HCT116 (cell line): Measurements from ENCODE around the gene RFC4. TPM values are rescaled to one million over a fixed set of nuclear protein-coding genes. Genes with fewer than 3 reads are reported as not detected.

ENCODE experiments used
- ATAC-seq: fragments of 200-7000 bp; cut with Tn5 transposase; 2 replicates; pipeline ENCODE4 v1.9.1; 2020; ENCODE audit warnings: mild to moderate bottlenecking, moderate library complexity
- BruUV-seq: library from RNA; stranded (reverse); fragments of 400-500 nt; replicated peaks from 2 replicates; lab custom pipeline; 2021; lab: Mats Ljungman, UMichigan
- CTCF ChIA-PET: fragments of 300-600 bp; sonication (Branson Sonifier 250); formaldehyde crosslinking; loops from one replicate; lab custom pipeline; 2021; ENCODE audit warnings: antibody characterized with exemption; lab: Charles Lee
- POLR2A ChIA-PET: fragments of 300-600, 350-600 bp; sonication (Branson Sonifier 250); formaldehyde crosslinking; loops from one replicate; lab custom pipeline; 2021; ENCODE audit warnings: antibody characterized with exemption; lab: Charles Lee
- RAD21 ChIA-PET, 2 experiments: fragments of 300-600 bp; sonication (Branson Sonifier 250); formaldehyde crosslinking; loops; one replicate each; lab custom pipeline; 2023; ENCODE audit warnings: low total read pairs in 2 of 2; ENCODE audit not compliant: uncharacterized antibody in 2 of 2, unreplicated experiment in 2 of 2, low non-redundant PET in 1 of 2; lab: Charles Lee
- DNase-seq: peaks from one replicate; pipeline ENCODE4 v3.0.0-alpha.2; 2010; ENCODE audit warnings: low read depth, low spot score
- H2AFZ ChIP-seq: fragments of 200-600 bp; shearing (Covaris generic), sonication (generic); 2 replicates; pipeline ENCODE4 v1.6.1; 2017; ENCODE audit warnings: low read depth, mixed run types, mixed read lengths, antibody characterized with exemption, low read length; ENCODE audit not compliant: poor library complexity, severe bottlenecking
- H3K27ac ChIP-seq: 2 replicates; pipeline ENCODE4 v1.5.1; 2012; ENCODE audit warnings: low read depth, low read length
- H3K27me3 ChIP-seq: fragments of 200-600 bp; sonication (generic); 2 replicates; pipeline ENCODE4 v1.6.1; 2016; ENCODE audit warnings: mixed run types, low read length, mixed read lengths; ENCODE audit not compliant: insufficient read depth
- H3K36me3 ChIP-seq, 2 experiments: fragments of 200-500 bp in 1 of 2; fragments of 200-600 bp in 1 of 2; sonication (Bioruptor generic) in 1 of 2; sonication (generic) in 1 of 2; 2 replicates each; pipeline versions ENCODE4 v1.5.1 to v1.6.1; 2014 to 2016; ENCODE audit warnings: low read length in 2 of 2, inconsistent platforms in 1 of 2, mixed read lengths in 1 of 2, mixed run types in 1 of 2; ENCODE audit not compliant: insufficient read depth in 2 of 2, control insufficient read depth in 1 of 2
- H3K4me1 ChIP-seq, 2 experiments: fragments of 200-600 bp in 1 of 2; sonication (generic) in 1 of 2; 2 replicates each; pipeline versions ENCODE4 v1.5.1 to v1.6.1; 2012 to 2017; ENCODE audit warnings: low read length in 2 of 2, inconsistent platforms in 1 of 2, mild to moderate bottlenecking in 1 of 2, mixed read lengths in 1 of 2, mixed run types in 1 of 2, moderate library complexity in 1 of 2; ENCODE audit not compliant: insufficient read depth in 2 of 2, control insufficient read depth in 1 of 2
- H3K4me2 ChIP-seq: fragments of 200-600 bp; sonication (generic); 2 replicates; pipeline ENCODE4 v1.6.1; 2017; ENCODE audit warnings: mixed run types, low read length, mixed read lengths
- H3K4me3 ChIP-seq, 2 experiments: fragments of 200-600 bp in 1 of 2; sonication (generic) in 1 of 2; replicated peaks in 1 of 2; 2 replicates each; pipeline ENCODE4 v1.5.1; 2011 to 2016; ENCODE audit warnings: low read length in 2 of 2, control low read depth in 1 of 2, low read depth in 1 of 2, mild to moderate bottlenecking in 1 of 2, mixed read lengths in 1 of 2, mixed run types in 1 of 2
- H3K79me2 ChIP-seq: fragments of 200-600 bp; sonication (generic); 2 replicates; pipeline ENCODE4 v1.6.1; 2017; ENCODE audit warnings: mild to moderate bottlenecking, mixed run types, low read length, moderate library complexity, mixed read lengths; ENCODE audit not compliant: insufficient read depth
- H3K9ac ChIP-seq: fragments of 200-600 bp; sonication (generic); 2 replicates; pipeline ENCODE4 v1.6.1; 2016; ENCODE audit warnings: low read length, mixed read lengths
- H3K9me2 ChIP-seq: fragments of 200-600 bp; sonication (generic), shearing (Covaris generic); 2 replicates; pipeline ENCODE4 v1.6.1; 2017; ENCODE audit warnings: mixed run types, mild to moderate bottlenecking, moderate library complexity; ENCODE audit not compliant: insufficient read depth
- H3K9me3 ChIP-seq, 2 experiments: fragments of 200-500 bp in 1 of 2; fragments of 200-600 bp in 1 of 2; sonication (Bioruptor generic) in 1 of 2; sonication (generic) in 1 of 2; 2 replicates each; pipeline ENCODE4 v1.6.1; 2014 to 2017; ENCODE audit warnings: low read length in 2 of 2, mixed read lengths in 2 of 2, inconsistent platforms in 1 of 2, low read depth in 1 of 2, mild to moderate bottlenecking in 1 of 2, mixed run types in 1 of 2, moderate library complexity in 1 of 2; ENCODE audit not compliant: control insufficient read depth in 1 of 2, insufficient read depth in 1 of 2
- H4K20me1 ChIP-seq: fragments of 200-600 bp; sonication (generic), shearing (Covaris generic); 2 replicates; pipeline ENCODE4 v1.6.1; 2017; ENCODE audit warnings: mixed run types, mild to moderate bottlenecking, moderate library complexity; ENCODE audit not compliant: insufficient read depth
- CEBPB ChIP-seq: IDR thresholded peaks from 2 replicates; pipeline ENCODE4 v1.6.1; 2012; ENCODE audit warnings: low read depth
- EGR1 ChIP-seq: IDR thresholded peaks from 2 replicates; pipeline ENCODE4 v1.6.1; 2012; ENCODE audit warnings: low read depth
- ELF1 ChIP-seq: IDR thresholded peaks from 2 replicates; pipeline ENCODE4 v1.6.1; 2012; ENCODE audit warnings: low read depth, borderline replicate concordance
- EZH2 ChIP-seq: fragments of 200-600 bp; sonication (generic); IDR thresholded peaks from 2 replicates; pipeline ENCODE4 v1.6.1; 2017; ENCODE audit warnings: antibody characterized with exemption, mixed run types
- EZH2phosphoT487 ChIP-seq: fragments of 200-600 bp; IDR thresholded peaks from 2 replicates; pipeline ENCODE4 v1.6.1; 2018; ENCODE audit warnings: antibody characterized with exemption, borderline replicate concordance
- JUND ChIP-seq: IDR thresholded peaks from 2 replicates; pipeline ENCODE4 v1.6.1; 2012
- POLR2AphosphoS5 ChIP-seq: IDR thresholded peaks from 2 replicates; pipeline ENCODE4 v1.6.1; 2011; ENCODE audit warnings: mild to moderate bottlenecking, low read depth, low read length, moderate library complexity
- SIN3A ChIP-seq: IDR thresholded peaks from 2 replicates; pipeline ENCODE4 v1.6.1; 2012; ENCODE audit warnings: low read depth
- SRF ChIP-seq: IDR thresholded peaks from 2 replicates; pipeline ENCODE4 v1.6.1; 2012; ENCODE audit warnings: low read depth
- TCF7L2 ChIP-seq: IDR thresholded peaks from 2 replicates; pipeline ENCODE4 v1.7.0; 2011; ENCODE audit warnings: borderline replicate concordance, inconsistent platforms; ENCODE audit not compliant: insufficient read depth, insufficient read length; ENCODE audit errors: extremely low read depth
- ZBTB33 ChIP-seq: IDR thresholded peaks from 2 replicates; pipeline ENCODE4 v1.6.1; 2011; ENCODE audit warnings: mild to moderate bottlenecking, low read length, moderate library complexity; ENCODE audit not compliant: insufficient replicate concordance; ENCODE audit errors: extremely low read depth
- intact Hi-C: fragments of 100-400 bp; cut with micrococcal nuclease; formaldehyde crosslinking; loops from 2 replicates; pipeline ENCODE4 v1.10.0; 2022
- total RNA-seq: library from RNA; stranded (reverse); gene quantifications from one replicate; pipeline ENCODE4 v1.2.1, GENCODE V29; 2021; ENCODE audit not compliant: unreplicated experiment
- TF ChIP-seq, protein P1 (sequence below): IDR thresholded peaks from 2 replicates; pipeline ENCODE4 v1.6.1; 2012

RFC4 gene
- total RNA-seq, 1 experiment from 2014 or later: 86.2 TPM

- TF ChIP-seq ZBTB33: no peak
- no peak for TF ChIP-seq CEBPB
- no peak for TF ChIP-seq EZH2phosphoT487
- no peak for TF ChIP-seq TCF7L2
- TF ChIP-seq JUND: peak; percentile 40
- TF ChIP-seq EZH2: no peak
- no peak for TF ChIP-seq SRF
- TF ChIP-seq ELF1: no peak
- TF ChIP-seq SIN3A: 0 out of 2 replicates have a peak, but pooled peaks have one; percentile 24
- TF ChIP-seq, all 23 proteins: peak for 3
Observed at GRCh38 chr3:186785495-186786018, 20.7 kb downstream of the RFC4 start (continued).

DNA sequence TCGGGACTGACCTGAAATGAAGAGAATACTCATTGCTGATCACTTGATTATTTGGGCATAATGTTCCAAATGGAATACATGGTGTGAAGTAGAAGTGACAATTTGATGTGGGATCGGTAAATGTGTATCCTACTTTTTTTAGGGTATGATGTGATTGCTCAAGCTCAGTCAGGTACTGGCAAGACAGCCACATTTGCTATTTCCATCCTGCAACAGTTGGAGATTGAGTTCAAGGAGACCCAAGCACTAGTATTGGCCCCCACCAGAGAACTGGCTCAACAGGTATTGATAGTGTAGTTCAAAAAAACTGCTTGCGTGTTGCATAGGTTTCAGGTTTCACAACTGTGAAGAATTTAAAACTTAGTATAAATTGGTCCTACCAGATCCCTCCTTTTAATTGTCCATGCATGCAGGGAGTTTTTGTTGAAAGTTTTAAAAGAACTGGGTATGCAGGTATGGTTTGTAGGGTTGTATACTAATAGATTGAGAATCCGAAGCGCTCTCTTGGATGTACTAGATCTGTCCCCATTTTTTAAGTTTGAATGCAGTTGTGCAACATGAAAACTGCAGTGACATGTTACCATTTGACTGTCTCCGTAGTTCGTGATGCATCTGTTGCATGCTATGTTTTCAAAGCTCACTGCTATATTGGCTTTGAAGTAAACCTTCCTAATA is 21.3 kb downstream of the RFC4 start:
- intact Hi-C loops: no loop called here
- H3K4me1 ChIP-seq: peaks cover 0 to 13% of the 10 kb centered on the region in 2 experiments; a peak in 2 of 4 replicates
- POLR2A ChIA-PET: interaction anchor here (0.7 to 2.3 kb wide), 5 partner anchors 13 to 195 kb away, joined by 3 to 6 read pairs (median 3); no protein-coding TSS in a partner anchor
- CTCF ChIA-PET: no interaction called here
- H3K9me2 ChIP-seq: no peaks in the 10 kb centered on the region
- peak overlapping the region; percentile 96 for H3K9ac ChIP-seq
- TF ChIP-seq EGR1 (no peak), SIN3A (no peak), POLR2AphosphoS5 (peak; percentile 42; the same call in 1 of the 2 replicates)
- TF ChIP-seq, protein P1, sequence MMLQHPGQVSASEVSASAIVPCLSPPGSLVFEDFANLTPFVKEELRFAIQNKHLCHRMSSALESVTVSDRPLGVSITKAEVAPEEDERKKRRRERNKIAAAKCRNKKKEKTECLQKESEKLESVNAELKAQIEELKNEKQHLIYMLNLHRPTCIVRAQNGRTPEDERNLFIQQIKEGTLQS: no peak; the same call in 1 of the 2 replicates
- H4K20me1 ChIP-seq: peaks cover 46% of the 10 kb centered on the region
- no peak for ATAC-seq
- peak overlapping the region; percentile 83 for H3K4me2 ChIP-seq
- RAD21 ChIA-PET: no interaction called here
- no peaks in the 10 kb centered on the region for H3K9me3 ChIP-seq
- H3K36me3 ChIP-seq: peaks cover 55 to 58% of the 10 kb centered on the region in 2 experiments
- peaks cover 62% of the 10 kb centered on the region for H3K79me2 ChIP-seq
- H2AFZ ChIP-seq: no peak overlapping the region
- peak overlapping the region; percentile 99 for H3K27ac ChIP-seq
- H3K27me3 ChIP-seq: no peaks in the 10 kb centered on the region
- no peak for DNase-seq
- H3K4me3 ChIP-seq: peak overlapping the region; percentile 87 to 92
- BruUV-seq: no TSS peak
